T-cell (primary cell): ENCODE data around the gene STIP1. TPM values are rescaled to one million over a fixed set of nuclear protein-coding genes. Genes with fewer than 3 reads are reported as not detected.
A peak's percentile ranks its signal among the peaks of the same experiment; 100 is the strongest.

ENCODE experiments used
- ATAC-seq, 4 experiments: fragments of 200-7000 bp in 3 of 4; fragments of 150-1000 bp in 1 of 4; cut with Tn5 transposase; replicated peaks in 1 of 4; 1 replicate in 3 of 4; 2 replicates in 1 of 4; pipeline ENCODE4 v1.10.0; 2021; ENCODE audit warnings: moderate library complexity in 3 of 4, mild to moderate bottlenecking in 2 of 4, moderate number of reproducible peaks in 1 of 4
- CTCF ChIA-PET, 2 donors: fragments of 300-600 bp; sonication (Branson Sonifier 250); formaldehyde crosslinking; loops; one replicate each; lab custom pipeline; 2022; ENCODE audit warnings: antibody characterized with exemption in 2 of 2; lab: Charles Lee
- POLR2A ChIA-PET, 2 donors: fragments of 300-600 bp; sonication (Branson Sonifier 250); formaldehyde crosslinking; loops; one replicate each; lab custom pipeline; 2022; ENCODE audit warnings: antibody characterized with exemption in 2 of 2; lab: Charles Lee
- DNase-seq, 35 experiments: peaks; one replicate each; pipeline versions ENCODE4 v3.0.0 to v3.0.0-alpha.2; 2013 to 2023
- H3K27ac ChIP-seq: one replicate; pipeline ENCODE4 v1.5.1; 2013; ENCODE audit warnings: low read length
- H3K27me3 ChIP-seq, 2 experiments: replicated peaks in 1 of 2; 1 replicate in 1 of 2; 2 replicates in 1 of 2; pipeline versions ENCODE4 v1.6.1 to v1.7.0; 2013; ENCODE audit warnings: low read length in 1 of 2, mixed read lengths in 1 of 2; ENCODE audit not compliant: control insufficient read depth in 2 of 2, insufficient read depth in 2 of 2; ENCODE audit errors: extremely low read depth in 1 of 2
- H3K36me3 ChIP-seq, 2 donors: 1 replicate in 1 of 2; 2 replicates in 1 of 2; pipeline versions ENCODE4 v1.6.1 to v1.7.0; 2013; ENCODE audit warnings: low read length in 1 of 2; ENCODE audit not compliant: control insufficient read depth in 2 of 2, insufficient read depth in 1 of 2; ENCODE audit errors: extremely low read depth in 1 of 2
- H3K4me1 ChIP-seq, 2 experiments: 1 replicate in 1 of 2; 2 replicates in 1 of 2; pipeline versions ENCODE4 v1.6.1 to v1.7.0; 2013; ENCODE audit warnings: low read length in 2 of 2, mixed read lengths in 1 of 2; ENCODE audit not compliant: insufficient read depth in 2 of 2, control insufficient read depth in 1 of 2; ENCODE audit errors: extremely low read depth in 1 of 2
- H3K4me3 ChIP-seq, 2 donors: 1 replicate in 1 of 2; 2 replicates in 1 of 2; pipeline versions ENCODE4 v1.5.1 to v1.7.0; 2013; ENCODE audit warnings: mild to moderate bottlenecking in 2 of 2, low read length in 1 of 2, moderate library complexity in 1 of 2; ENCODE audit not compliant: control insufficient read depth in 1 of 2; ENCODE audit errors: extremely low read depth in 1 of 2
- H3K9me3 ChIP-seq: 2 replicates; pipeline ENCODE4 v1.7.0; 2013
- H3K27ac Mint-ChIP-seq, 2 donors: one replicate each; pipeline ENCODE4 v1.8.0; 2020 to 2021; ENCODE audit warnings: mild to moderate bottlenecking in 2 of 2, mixed read lengths in 2 of 2
- H3K27me3 Mint-ChIP-seq, 2 donors: one replicate each; pipeline ENCODE4 v1.8.0; 2021 to 2022; ENCODE audit warnings: mixed read lengths in 2 of 2
- H3K36me3 Mint-ChIP-seq: one replicate; pipeline ENCODE4 v1.8.0; 2021; ENCODE audit warnings: mixed read lengths
- H3K4me1 Mint-ChIP-seq, 3 donors: one replicate each; pipeline ENCODE4 v1.8.0; 2020 to 2022; ENCODE audit warnings: mixed read lengths in 3 of 3, mild to moderate bottlenecking in 1 of 3
- H3K4me3 Mint-ChIP-seq, 3 donors: one replicate each; pipeline ENCODE4 v1.8.0; 2020 to 2022; ENCODE audit warnings: mild to moderate bottlenecking in 3 of 3, mixed read lengths in 3 of 3, moderate library complexity in 3 of 3
- H3K9me3 Mint-ChIP-seq, 3 donors: one replicate each; pipeline ENCODE4 v1.8.0; 2020 to 2022; ENCODE audit warnings: mixed read lengths in 3 of 3
- WGBS: methylation state at CpG from one replicate; pipeline ENCODE4 v1.1.5; 2013; ENCODE audit warnings: missing lambda C conversion rate; ENCODE audit not compliant: insufficient coverage; 5-methylcytosine and 5-hydroxymethylcytosine counted together
- total RNA-seq, 35 experiments: library from RNA in 6 of 35; stranded (reverse) in 6 of 35; fragments of 120-200 nt in 1 of 35; gene quantifications; one replicate each; pipeline versions ENCODE4 v1.2.1 to v1.2.4 and lab custom pipeline; 2013 to 2026

STIP1 gene
- total RNA-seq, 5 donors from 2014 or later (not counting 1 experiment from before 2014, with no cell fraction given), result 61.1 to 133 (median 107) TPM

GRCh38 chr11:64250415-64251015 is 64.5 kb downstream of the STIP1 start:
- ChIA-PET POLR2A (no interaction called here), CTCF (interaction anchor here in 1 of 2 donors (0.9 to 2.0 kb wide), 3 partner anchors 51 to 54 kb away, joined by 4 to 7 read pairs (median 6); no protein-coding TSS in a partner anchor)
- Mint-ChIP-seq H3K9me3 (no peaks in the 10 kb centered on the region), H3K4me3 (peak overlapping the region; percentile 78 to 89 (median 83)), H3K27ac (no peak overlapping the region), H3K36me3 (no peaks in the 10 kb centered on the region), H3K4me1 (peaks cover 24 to 27% (median 24%) of the 10 kb centered on the region in 3 donors), H3K27me3 (no peaks in the 10 kb centered on the region)
- peak overlapping the region; percentile 39 to 55 for H3K4me3 ChIP-seq
- DNase-seq, result no peak
- no peak overlapping the region for H3K27ac ChIP-seq
- no peaks in the 10 kb centered on the region for H3K36me3 ChIP-seq
- no peak for ATAC-seq
- H3K9me3 ChIP-seq, result no peaks in the 10 kb centered on the region
- H3K27me3 ChIP-seq, result peaks cover 0 to 17% of the 10 kb centered on the region in 2 experiments
- H3K4me1 ChIP-seq, result peaks cover 8 to 50% of the 10 kb centered on the region in 2 experiments
- 7% methylated on average over 9 of the region's 13 CpGs for WGBS

GRCh38 chr11:64251016-64251752 is 65.2 kb downstream of the STIP1 start, which contains the start of gene PLCB3:
Gene PLCB3 (plus strand): TSS chr11:64251530. CDS start chr11:64251650, 120 bp downstream.
- Histone ChIP-seq H3K27ac (no peak within 1 kb of the TSS), H3K4me3 (peak within 1 kb of the TSS; percentile 70 to 81), H3K27me3 (peaks cover 0 to 17% of the 10 kb centered on the region in 2 experiments), H3K36me3 (peaks cover 0 to 2% of the 10 kb centered on the region in 2 donors), H3K4me1 (peaks cover 8 to 43% of the 10 kb centered on the region in 2 experiments), H3K9me3 (no peaks in the 10 kb centered on the region)
- ChIA-PET CTCF (interaction anchor here (0.6 to 2.0 kb wide), 4 partner anchors 47 to 53 kb away, joined by 4 to 7 read pairs (median 6); no protein-coding TSS in a partner anchor), POLR2A (no interaction called here)
- peaks cover 18 to 24% (median 20%) of the 10 kb centered on the region in 3 donors for H3K4me1 Mint-ChIP-seq
- peak; percentile 59 to 73 (median 62) for ATAC-seq
- DNase-seq, result peak in 26 of 35 experiments; percentile 27 to 75 (median 52)
- no peaks in the 10 kb centered on the region for H3K36me3 Mint-ChIP-seq
- WGBS, result 0% methylated on average over 59 of the region's 75 CpGs
- H3K4me3 Mint-ChIP-seq, result peak within 1 kb of the TSS; percentile 79 to 89 (median 83)
- no peaks in the 10 kb centered on the region for H3K9me3 Mint-ChIP-seq
- H3K27ac Mint-ChIP-seq, result peak within 1 kb of the TSS; percentile 39 to 48
- H3K27me3 Mint-ChIP-seq, result no peaks in the 10 kb centered on the region

- Mint-ChIP-seq H3K9me3 (no peaks in the 10 kb centered on the region), H3K4me3 (peak overlapping the region; percentile 79 to 89 (median 83)), H3K27me3 (no peaks in the 10 kb centered on the region), H3K27ac (peak overlapping the region in 1 of 2 donors; percentile 39), H3K36me3 (no peaks in the 10 kb centered on the region), H3K4me1 (peaks cover 18 to 24% (median 20%) of the 10 kb centered on the region in 3 donors)
- Histone ChIP-seq H3K9me3 (no peaks in the 10 kb centered on the region), H3K27me3 (peaks cover 0 to 17% of the 10 kb centered on the region in 2 experiments), H3K4me1 (peaks cover 8 to 41% of the 10 kb centered on the region in 2 experiments), H3K4me3 (peak overlapping the region; percentile 70 to 81), H3K36me3 (peaks cover 2 to 5% of the 10 kb centered on the region in 2 donors), H3K27ac (no peak overlapping the region)
- ATAC-seq, result peak in 1 of 4 experiments; percentile 1
- CTCF ChIA-PET, result interaction anchor here in 1 of 2 donors (1.0 to 1.2 kb wide), 2 partner anchors 47 to 50 kb away, joined by 4 to 6 read pairs; no protein-coding TSS in a partner anchor
- no peak for DNase-seq
- 2% methylated on average over 18 of the region's 18 CpGs for WGBS
- POLR2A ChIA-PET, result no interaction called here
Measured at GRCh38 chr11:64251753-64252002, 65.7 kb downstream of the STIP1 start.

GRCh38 chr11:64252003-64252872 is 66.3 kb downstream of the STIP1 start:
- peak overlapping the region; percentile 79 to 89 (median 83) for H3K4me3 Mint-ChIP-seq
- Histone ChIP-seq H3K27ac (no peak overlapping the region), H3K4me3 (peak overlapping the region; percentile 70 to 81), H3K9me3 (no peaks in the 10 kb centered on the region), H3K4me1 (peaks cover 6 to 36% of the 10 kb centered on the region in 2 experiments), H3K27me3 (peaks cover 0 to 17% of the 10 kb centered on the region in 2 experiments), H3K36me3 (peaks cover 2 to 6% of the 10 kb centered on the region in 2 donors)
- no peak for ATAC-seq
- H3K4me1 Mint-ChIP-seq, result peaks cover 14 to 23% (median 20%) of the 10 kb centered on the region in 3 donors
- WGBS, result 27% methylated on average over 8 of the region's 23 CpGs
- H3K27ac Mint-ChIP-seq, result peak overlapping the region in 1 of 2 donors; percentile 39
- ChIA-PET CTCF (interaction anchor here in 1 of 2 donors (1.2 kb wide), 1 partner anchor 48 kb away, joined by 4 read pairs; no protein-coding TSS in a partner anchor), POLR2A (interaction anchor here in 1 of 2 donors (0.7 kb wide), 1 partner anchor 1522 kb away, joined by 9 read pairs; no protein-coding TSS in a partner anchor)
- H3K36me3 Mint-ChIP-seq, result no peaks in the 10 kb centered on the region
- H3K27me3 Mint-ChIP-seq, result no peaks in the 10 kb centered on the region
- DNase-seq, result peak in 3 of 35 experiments; percentile 20 to 44 (median 26)
- H3K9me3 Mint-ChIP-seq, result no peaks in the 10 kb centered on the region

GRCh38 chr11:64253043-64253442 is 67.1 kb downstream of the STIP1 start:
- Histone ChIP-seq H3K36me3 (peaks cover 2 to 6% of the 10 kb centered on the region in 2 donors), H3K4me3 (no peak overlapping the region), H3K27ac (no peak overlapping the region), H3K4me1 (peaks cover 5 to 30% of the 10 kb centered on the region in 2 experiments), H3K9me3 (no peaks in the 10 kb centered on the region), H3K27me3 (peaks cover 0 to 17% of the 10 kb centered on the region in 2 experiments)
- DNase-seq (no peak), ATAC-seq (no peak)
- Mint-ChIP-seq H3K4me1 (peaks cover 8 to 19% (median 16%) of the 10 kb centered on the region in 3 donors), H3K4me3 (peak overlapping the region in 2 of 3 donors; percentile 28 to 89), H3K27ac (no peak overlapping the region), H3K9me3 (no peaks in the 10 kb centered on the region), H3K27me3 (no peaks in the 10 kb centered on the region), H3K36me3 (peaks cover 3% of the 10 kb centered on the region)
- ChIA-PET POLR2A (no interaction called here), CTCF (no interaction called here)
- 85% methylated on average over 6 of the region's 8 CpGs for WGBS
